ENCODE results near the gene BTBD6. TPM values are rescaled to one million over a fixed set of nuclear protein-coding genes. Genes with fewer than 3 reads are reported as not detected.

Gene BTBD6
- total RNA-seq, 1 donor, result 25.4 TPM

- Histone ChIP-seq H3K27me3 (ENCODE audit: insufficient read depth, low read length) (no peaks in the 10 kb centered on the region), H3K9me3 (ENCODE audit: low read depth, low read length) (no peaks in the 10 kb centered on the region), H3K4me3 (ENCODE audit: low read length) (no peak overlapping the region), H3K4me1 (ENCODE audit: insufficient read depth, low read length) (peaks cover 2% of the 10 kb centered on the region)
Observed at GRCh38 chr14:105207996-105208737, 40.2 kb upstream of the BTBD6 start.

DNA sequence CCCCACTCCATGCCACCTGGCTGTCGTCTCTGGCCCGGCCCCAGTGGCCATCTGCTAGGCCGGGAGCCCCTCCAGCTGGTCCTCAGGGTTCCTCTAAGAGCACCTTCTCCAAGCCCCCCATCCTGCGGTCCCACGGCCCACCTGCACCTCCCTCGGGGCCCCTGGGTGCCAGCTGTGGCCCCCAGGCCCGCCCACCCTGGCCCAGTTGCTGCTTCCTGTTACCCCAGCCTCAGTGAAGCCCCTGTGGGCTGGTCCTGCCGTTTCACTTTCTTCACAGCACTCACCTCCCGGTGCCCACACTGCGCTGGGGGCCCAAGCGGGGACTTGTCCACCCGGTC is 39.6 kb upstream of the BTBD6 start:
- Histone ChIP-seq H3K4me1 (ENCODE audit: insufficient read depth, low read length) (no peaks in the 10 kb centered on the region), H3K9me3 (ENCODE audit: low read depth, low read length) (no peaks in the 10 kb centered on the region), H3K27me3 (ENCODE audit: insufficient read depth, low read length) (no peaks in the 10 kb centered on the region), H3K4me3 (ENCODE audit: low read length) (no peak overlapping the region)

DNA sequence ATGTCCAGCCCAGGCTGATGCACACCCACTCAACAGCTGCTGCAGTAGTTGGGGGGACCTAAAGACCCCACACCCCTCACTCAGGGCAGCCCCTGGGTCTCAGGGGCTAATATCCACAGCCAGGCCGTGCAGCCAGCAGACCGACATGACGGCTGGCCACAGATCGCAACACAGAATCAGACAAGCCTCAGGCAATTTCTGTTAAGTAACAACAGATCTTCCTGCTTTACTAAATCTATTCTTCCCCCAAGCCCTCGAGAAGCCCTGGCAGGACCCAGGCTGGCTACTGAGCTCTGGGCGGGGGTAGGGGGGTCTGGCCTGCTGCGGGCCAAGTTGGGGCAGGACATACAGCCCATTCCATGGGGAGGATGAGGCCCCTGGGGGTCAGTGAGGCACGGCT is 39.2 kb upstream of the BTBD6 start:
- Histone ChIP-seq H3K9me3 (ENCODE audit: low read depth, low read length) (no peaks in the 10 kb centered on the region), H3K4me3 (ENCODE audit: low read length) (no peak overlapping the region), H3K27me3 (ENCODE audit: insufficient read depth, low read length) (no peaks in the 10 kb centered on the region), H3K4me1 (ENCODE audit: insufficient read depth, low read length) (no peaks in the 10 kb centered on the region)

DNA sequence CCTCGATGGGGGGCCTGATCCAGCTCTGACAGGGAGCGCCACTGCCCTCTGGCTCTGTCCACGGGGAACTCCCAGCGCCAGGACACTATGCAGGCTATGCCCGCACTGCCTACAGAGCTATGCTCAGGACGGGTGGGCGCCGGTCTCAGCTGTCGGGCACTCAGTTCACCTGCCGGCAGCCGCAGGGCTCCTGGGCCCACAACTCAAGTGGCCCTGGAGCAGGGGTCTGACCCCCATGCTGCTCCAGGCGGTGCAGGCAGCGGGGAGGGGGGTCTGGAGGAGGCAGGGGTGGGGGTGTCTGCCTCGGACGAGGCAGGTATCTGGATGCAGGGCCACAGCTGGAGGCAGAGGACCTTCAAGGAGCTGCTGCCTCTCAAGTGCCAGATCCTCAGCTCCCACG is 38.7 kb upstream of the BTBD6 start:
- Histone ChIP-seq H3K4me1 (ENCODE audit: insufficient read depth, low read length) (no peaks in the 10 kb centered on the region), H3K4me3 (ENCODE audit: low read length) (no peak overlapping the region), H3K9me3 (ENCODE audit: low read depth, low read length) (no peaks in the 10 kb centered on the region), H3K27me3 (ENCODE audit: insufficient read depth, low read length) (no peaks in the 10 kb centered on the region)

DNA sequence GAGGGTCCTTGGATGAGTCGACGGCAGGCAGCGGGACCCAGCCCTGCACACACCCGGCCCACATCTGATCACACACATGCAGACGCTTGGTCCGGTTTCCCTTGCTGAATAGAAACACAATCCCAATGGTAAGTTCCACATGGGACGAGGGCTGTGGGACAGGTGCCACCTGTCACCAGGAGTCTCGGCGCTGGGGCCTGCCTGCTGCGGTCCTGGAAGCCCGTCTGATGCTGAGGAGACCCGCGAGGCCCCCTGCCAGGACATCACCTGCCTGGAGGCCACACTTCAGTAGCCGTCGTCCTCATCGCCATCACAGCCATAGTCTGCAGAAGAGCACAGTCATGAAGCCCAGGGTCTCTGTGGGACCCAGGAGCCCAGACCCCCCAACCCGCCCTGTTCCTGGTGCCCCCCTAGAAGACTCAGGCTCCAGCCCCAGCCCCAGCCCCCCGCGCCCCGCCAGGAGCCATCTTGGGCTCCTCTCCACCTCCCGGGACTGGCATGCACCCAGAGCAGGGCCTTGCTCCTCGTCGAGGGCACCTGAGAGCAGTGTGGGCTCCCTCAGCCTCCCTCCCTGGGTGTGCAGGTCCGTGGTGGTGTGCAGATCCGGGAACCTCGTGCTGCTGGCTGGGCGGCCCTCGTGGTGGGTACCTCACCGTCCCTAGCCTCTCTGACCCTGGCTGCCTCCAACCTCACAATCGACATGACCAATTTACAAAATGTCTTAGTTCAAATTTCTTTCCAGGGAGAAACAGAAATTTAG is 37.9 kb upstream of the BTBD6 start:
- Histone ChIP-seq H3K4me1 (ENCODE audit: insufficient read depth, low read length) (no peaks in the 10 kb centered on the region), H3K4me3 (ENCODE audit: low read length) (no peak overlapping the region), H3K9me3 (ENCODE audit: low read depth, low read length) (no peaks in the 10 kb centered on the region), H3K27me3 (ENCODE audit: insufficient read depth, low read length) (no peaks in the 10 kb centered on the region)

GRCh38 chr14:105211086-105211757 is 37.1 kb upstream of the BTBD6 start:
- no peaks in the 10 kb centered on the region for H3K27me3 ChIP-seq (ENCODE audit: insufficient read depth, low read length)
- no peaks in the 10 kb centered on the region for H3K9me3 ChIP-seq (ENCODE audit: low read depth, low read length)
- H3K4me1 ChIP-seq (ENCODE audit: insufficient read depth, low read length), result no peaks in the 10 kb centered on the region
- H3K4me3 ChIP-seq (ENCODE audit: low read length), result no peak overlapping the region

DNA sequence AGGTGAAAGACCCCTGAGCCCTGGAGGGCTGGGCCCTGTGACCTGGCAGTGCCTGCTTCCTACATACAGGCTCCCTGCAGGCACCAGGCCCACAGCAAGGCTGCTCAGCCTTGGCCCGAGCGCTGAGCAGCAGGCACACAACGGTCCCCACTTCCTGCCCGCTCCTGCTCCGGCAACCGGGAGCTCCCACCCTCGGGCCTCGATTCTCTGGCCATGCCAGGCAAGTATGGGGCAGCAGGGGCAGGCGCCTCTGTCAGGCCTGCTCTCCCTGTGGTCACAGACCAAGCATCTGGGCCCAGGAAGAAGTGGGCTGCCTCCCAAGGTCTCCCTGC is 36.6 kb upstream of the BTBD6 start:
- Histone ChIP-seq H3K27me3 (ENCODE audit: insufficient read depth, low read length) (no peaks in the 10 kb centered on the region), H3K4me3 (ENCODE audit: low read length) (no peak overlapping the region), H3K4me1 (ENCODE audit: insufficient read depth, low read length) (no peaks in the 10 kb centered on the region), H3K9me3 (ENCODE audit: low read depth, low read length) (no peaks in the 10 kb centered on the region)

DNA sequence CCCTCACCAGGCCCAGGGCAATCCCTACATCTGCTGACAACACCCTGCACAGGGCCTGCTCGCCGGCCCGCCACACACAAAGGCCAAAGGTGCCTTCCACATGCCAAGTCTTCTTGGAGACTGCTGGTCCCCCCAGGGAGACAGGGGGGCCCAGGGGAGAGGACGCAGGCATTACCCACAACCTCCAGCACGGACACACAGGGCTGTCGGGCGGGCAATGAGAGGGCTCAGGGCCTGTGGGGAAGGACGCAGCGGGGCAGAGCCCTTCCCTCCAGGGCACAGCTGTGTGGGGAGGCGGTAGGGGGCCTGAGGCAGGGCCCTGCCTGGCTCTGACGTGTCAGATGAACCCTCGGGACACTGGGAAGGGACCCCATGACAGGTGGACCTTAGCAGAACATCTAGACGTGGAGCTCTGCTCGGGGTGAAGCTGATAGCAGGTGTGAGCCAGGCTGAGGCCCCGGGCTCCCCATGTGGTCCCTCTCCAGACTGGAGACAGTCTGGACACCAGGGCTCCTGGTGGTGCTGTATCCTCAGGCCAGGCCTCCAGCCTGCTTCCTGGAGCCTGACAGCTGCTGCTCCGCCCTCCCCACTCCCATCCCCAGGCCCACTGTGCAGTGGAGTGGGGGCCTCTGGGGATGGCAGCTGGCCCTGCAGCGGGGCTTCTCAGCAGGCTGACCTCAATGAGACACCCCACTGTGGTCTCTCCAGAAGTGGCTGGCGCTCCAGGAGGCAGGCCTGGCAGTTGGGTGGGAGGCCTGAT is 35.6 kb upstream of the BTBD6 start:
- Histone ChIP-seq H3K27me3 (ENCODE audit: insufficient read depth, low read length) (no peaks in the 10 kb centered on the region), H3K9me3 (ENCODE audit: low read depth, low read length) (no peaks in the 10 kb centered on the region), H3K4me3 (ENCODE audit: low read length) (no peak overlapping the region), H3K4me1 (ENCODE audit: insufficient read depth, low read length) (no peaks in the 10 kb centered on the region)

GRCh38 chr14:105213361-105213760 is 35.0 kb upstream of the BTBD6 start:
- Histone ChIP-seq H3K9me3 (ENCODE audit: low read depth, low read length) (no peaks in the 10 kb centered on the region), H3K4me1 (ENCODE audit: insufficient read depth, low read length) (no peaks in the 10 kb centered on the region), H3K27me3 (ENCODE audit: insufficient read depth, low read length) (no peaks in the 10 kb centered on the region), H3K4me3 (ENCODE audit: low read length) (no peak overlapping the region)

- H3K4me1 ChIP-seq (ENCODE audit: insufficient read depth, low read length), result no peaks in the 10 kb centered on the region
- no peaks in the 10 kb centered on the region for H3K9me3 ChIP-seq (ENCODE audit: low read depth, low read length)
- no peak overlapping the region for H3K4me3 ChIP-seq (ENCODE audit: low read length)
- no peaks in the 10 kb centered on the region for H3K27me3 ChIP-seq (ENCODE audit: insufficient read depth, low read length)
Observed at GRCh38 chr14:105214324-105214915, 33.9 kb upstream of the BTBD6 start.

- no peaks in the 10 kb centered on the region for H3K9me3 ChIP-seq (ENCODE audit: low read depth, low read length)
- no peaks in the 10 kb centered on the region for H3K4me1 ChIP-seq (ENCODE audit: insufficient read depth, low read length)
- no peaks in the 10 kb centered on the region for H3K27me3 ChIP-seq (ENCODE audit: insufficient read depth, low read length)
- H3K4me3 ChIP-seq (ENCODE audit: low read length), result no peak overlapping the region
Observed at GRCh38 chr14:105215602-105216001, 32.7 kb upstream of the BTBD6 start.

- Histone ChIP-seq H3K9me3 (ENCODE audit: low read depth, low read length) (no peaks in the 10 kb centered on the region), H3K27me3 (ENCODE audit: insufficient read depth, low read length) (no peaks in the 10 kb centered on the region), H3K4me3 (ENCODE audit: low read length) (no peak overlapping the region), H3K4me1 (ENCODE audit: insufficient read depth, low read length) (no peaks in the 10 kb centered on the region)
Observed at GRCh38 chr14:105216490-105217247, 31.7 kb upstream of the BTBD6 start.

GRCh38 chr14:105217774-105218173 is 30.6 kb upstream of the BTBD6 start:
- Histone ChIP-seq H3K27me3 (ENCODE audit: insufficient read depth, low read length) (no peaks in the 10 kb centered on the region), H3K9me3 (ENCODE audit: low read depth, low read length) (no peaks in the 10 kb centered on the region), H3K4me3 (ENCODE audit: low read length) (no peak overlapping the region), H3K4me1 (ENCODE audit: insufficient read depth, low read length) (no peaks in the 10 kb centered on the region)

- no peaks in the 10 kb centered on the region for H3K9me3 ChIP-seq (ENCODE audit: low read depth, low read length)
- H3K27me3 ChIP-seq (ENCODE audit: insufficient read depth, low read length), result no peaks in the 10 kb centered on the region
- no peaks in the 10 kb centered on the region for H3K4me1 ChIP-seq (ENCODE audit: insufficient read depth, low read length)
- no peak overlapping the region for H3K4me3 ChIP-seq (ENCODE audit: low read length)
Observed at GRCh38 chr14:105218611-105219010, 29.7 kb upstream of the BTBD6 start.
